Activated naive CD4-positive, alpha-beta T cell treated with anti-CD3 and anti-CD28 coated beads, Interleukin-2, amount 10 ng/mL, durations not matched to agents 5 hours and 36 hours (primary cell): ENCODE measurements around the gene TMEM209. TPM values are rescaled to one million over a fixed set of nuclear protein-coding genes. Genes with fewer than 3 reads are reported as not detected.

Experiments used
- total RNA-seq, 2 experiments: library from RNA; stranded (reverse); gene quantifications; one replicate each; pipeline ENCODE4 v1.2.3, GENCODE V29; 2021

The TMEM209 gene
- 10 to 100 TPM; 31.7 to 35.9 TPM for total RNA-seq

GRCh38 chr7:130205084-130205947 is at the start of gene TMEM209:
TSS of gene TMEM209 (minus strand) at chr7:130205406. CDS start at chr7:130205375, 31 bp downstream.

GRCh38 chr7:130207642-130208041 is 2.4 kb upstream of the TMEM209 start, which contains the start of gene SSMEM1:
TSS of gene SSMEM1 (plus strand) at chr7:130207860. CDS start at chr7:130207911, 51 bp downstream.

Other genes starting within 250 kb of the TMEM209 start
- 10 to 100 TPM; 14.3 to 15.7 TPM for gene ZC3HC1, start 154.0 kb downstream of the TMEM209 start, total RNA-seq
- gene KLHDC10, start 134.9 kb downstream of the TMEM209 start, total RNA-seq, result 10 to 100 TPM; 15.0 to 16.5 TPM
- not detected for gene SSMEM1, start 2.5 kb upstream of the TMEM209 start, total RNA-seq
- gene CPA2, start 61.5 kb upstream of the TMEM209 start, total RNA-seq, result not detected
- not detected for gene CPA4, start 87.8 kb upstream of the TMEM209 start, total RNA-seq
- not detected for gene CPA5, start 139.4 kb upstream of the TMEM209 start, total RNA-seq
- not detected for gene CPA1, start 175.1 kb upstream of the TMEM209 start, total RNA-seq
- gene CEP41, start 235.6 kb upstream of the TMEM209 start, total RNA-seq, result 10 to 100 TPM; 13.3 to 16.4 TPM